CD4-positive, alpha-beta T cell treated with Interleukin-21 for 1 hour (primary cell): ENCODE measurements around the gene CWH43.
"Not testable (repeated sequence)": the region's sequence is repeated elsewhere in the genome, so short reads cannot be mapped to it uniquely, and the experiment has no call there.

ENCODE experiments used
- DNase-seq: peaks from one replicate; pipeline ENCODE4 v3.0.0-alpha.2; 2020

Gene CWH43

GRCh38 chr4:48979914-48980579, 6.0 kb upstream of the CWH43 start:
- no peak for DNase-seq

GRCh38 chr4:48984005-48984404, 2.1 kb upstream of the CWH43 start:
- not testable (repeated sequence) for DNase-seq

GRCh38 chr4:48985602-48985975, 486 bp upstream of the CWH43 start:
- DNase-seq = no peak

- DNase-seq = no peak
These were observed 634 bp downstream of the CWH43 start for GRCh38 chr4:48986654-48987164.

- no peak for DNase-seq
These were observed 3.6 kb downstream of the CWH43 start for GRCh38 chr4:48989461-48990203.

GRCh38 chr4:48991357-48991756, 5.3 kb downstream of the CWH43 start:
- DNase-seq = no peak

- DNase-seq = no peak
These were observed 11.9 kb downstream of the CWH43 start for GRCh38 chr4:48997962-48998361.

- DNase-seq = no peak
These were observed 12.4 kb downstream of the CWH43 start for GRCh38 chr4:48998440-48998839.

GRCh38 chr4:49000806-49001205, 14.7 kb downstream of the CWH43 start:
- DNase-seq = no peak

GRCh38 chr4:49002931-49003330, 16.9 kb downstream of the CWH43 start:
- no peak for DNase-seq

GRCh38 chr4:49018718-49019295, 32.7 kb downstream of the CWH43 start:
- DNase-seq = no peak

- no peak for DNase-seq
These were observed 46.5 kb downstream of the CWH43 start for GRCh38 chr4:49032440-49033161.

- no peak for DNase-seq
These were observed 50.5 kb downstream of the CWH43 start for GRCh38 chr4:49036528-49036927.

GRCh38 chr4:49044270-49044669, 58.2 kb downstream of the CWH43 start:
- no peak for DNase-seq

GRCh38 chr4:49058306-49058705, 72.2 kb downstream of the CWH43 start:
- no peak for DNase-seq

GRCh38 chr4:49063670-49064069, 77.6 kb downstream of the CWH43 start:
- DNase-seq = no peak

- DNase-seq = not testable (repeated sequence)
These were observed 86.1 kb downstream of the CWH43 start for GRCh38 chr4:49072196-49072595.

- DNase-seq = not testable (repeated sequence)
These were observed 105.8 kb downstream of the CWH43 start for GRCh38 chr4:49091883-49092282.

GRCh38 chr4:49092608-49093135, 106.6 kb downstream of the CWH43 start:
- not testable (repeated sequence) for DNase-seq

- DNase-seq = not testable (repeated sequence)
These were observed 110.1 kb downstream of the CWH43 start for GRCh38 chr4:49096215-49096614.

- not testable (repeated sequence) for DNase-seq
These were observed 110.6 kb downstream of the CWH43 start for GRCh38 chr4:49096627-49097026.

GRCh38 chr4:49097071-49097470, 111.0 kb downstream of the CWH43 start:
- DNase-seq = not testable (repeated sequence)

GRCh38 chr4:49097505-49097904, 111.4 kb downstream of the CWH43 start:
- not testable (repeated sequence) for DNase-seq
